Measurements from ENCODE around the gene LZTS3.
"Not testable (repeated sequence)": the region's sequence is repeated elsewhere in the genome, so short reads cannot be mapped to it uniquely, and the experiment has no call there.

The LZTS3 gene

DNA sequence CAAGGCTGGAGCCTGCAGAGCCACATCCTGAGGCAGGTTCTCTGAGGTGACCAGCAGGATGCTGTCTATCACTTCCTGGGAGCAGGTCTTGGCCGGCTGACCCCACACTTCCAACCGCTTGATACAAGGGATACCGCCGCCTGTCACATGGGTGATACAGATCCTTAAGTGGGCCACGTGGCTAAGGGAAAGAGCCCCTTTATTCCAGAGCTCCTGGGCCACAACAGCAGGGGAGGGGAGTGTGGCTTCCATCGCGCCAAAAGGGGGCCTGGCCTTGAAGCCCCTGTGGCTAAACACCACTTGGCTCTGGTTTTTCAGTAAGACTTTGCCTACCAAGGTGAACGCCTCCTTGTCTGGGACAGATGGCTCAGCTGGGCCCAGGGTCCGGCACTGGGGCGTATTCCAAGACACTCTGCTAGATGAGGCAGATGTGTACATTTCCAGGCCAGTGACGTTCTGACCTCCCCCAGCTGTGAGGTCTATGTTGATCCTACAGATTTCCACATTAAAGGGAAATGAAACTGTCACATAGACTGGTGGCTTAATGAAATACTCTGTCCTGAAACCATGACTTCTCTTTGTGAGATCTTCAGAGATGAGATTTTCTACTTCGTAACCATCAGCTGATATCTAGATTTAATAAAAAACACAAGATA, 51.3 kb downstream of the LZTS3 start:
- 95 to 96% methylated on average over 12 of the region's 12 CpGs for WGBS, 2 experiments
- Histone ChIP-seq H3K27me3 (ENCODE audit: control insufficient read depth, insufficient read depth, low read length, poor library complexity, severe bottlenecking) (no peaks in the 10 kb centered on the region), H3K4me1 (ENCODE audit: control insufficient read depth, insufficient read depth, low read length) (no peaks in the 10 kb centered on the region), H3K36me3 (ENCODE audit: control insufficient read depth, insufficient read depth, low read length) (peaks cover 22% of the 10 kb centered on the region), H3K4me3 (ENCODE audit: insufficient read depth, low read depth, low read length) (no peak overlapping the region), H3K9me3 (ENCODE audit: control insufficient read depth, low read length) (no peaks in the 10 kb centered on the region), H3K27ac (ENCODE audit: insufficient read depth, low read depth, low read length, poor library complexity, severe bottlenecking) (no peak overlapping the region)

DNA sequence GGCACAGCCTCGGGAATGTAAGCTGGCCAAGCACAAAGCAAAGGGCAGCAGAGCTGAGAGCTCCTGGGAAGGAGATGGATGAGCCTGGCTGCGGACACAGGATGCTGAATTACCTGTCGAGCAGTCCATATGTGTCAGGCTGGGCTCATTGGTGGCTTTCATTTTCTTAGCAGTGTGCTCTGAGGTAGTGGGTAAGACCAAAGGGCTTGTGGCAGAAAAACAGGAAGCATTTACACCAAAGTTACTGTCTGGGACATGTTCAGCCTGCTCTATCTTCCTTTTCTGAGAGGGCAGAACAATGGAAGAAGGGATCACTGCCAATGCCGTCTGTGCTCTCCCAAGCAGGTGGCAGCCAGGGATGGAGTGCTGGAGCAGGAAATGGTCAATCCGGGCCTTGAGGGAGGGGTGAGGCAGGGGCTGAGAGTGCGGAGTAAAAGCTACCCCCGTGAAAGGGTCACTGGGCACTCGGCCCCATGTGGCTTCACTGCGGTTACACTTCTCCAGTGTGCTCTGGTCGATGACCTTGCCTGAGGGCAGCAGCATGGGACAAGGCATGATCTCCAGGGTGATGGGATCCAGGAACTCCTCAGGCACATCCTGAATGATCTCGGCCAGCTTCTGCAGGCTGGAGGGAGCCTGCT, 52.0 kb downstream of the LZTS3 start:
- no peak overlapping the region for H3K27ac ChIP-seq (ENCODE audit: insufficient read depth, low read depth, low read length, poor library complexity, severe bottlenecking)
- no peak overlapping the region for H3K4me3 ChIP-seq (ENCODE audit: insufficient read depth, low read depth, low read length)
- H3K4me1 ChIP-seq (ENCODE audit: control insufficient read depth, insufficient read depth, low read length): no peaks in the 10 kb centered on the region
- no peaks in the 10 kb centered on the region for H3K9me3 ChIP-seq (ENCODE audit: control insufficient read depth, low read length)
- WGBS, 2 experiments: 94 to 95% methylated on average over 11 of the region's 11 CpGs
- H3K27me3 ChIP-seq (ENCODE audit: control insufficient read depth, insufficient read depth, low read length, poor library complexity, severe bottlenecking): no peaks in the 10 kb centered on the region
- H3K36me3 ChIP-seq (ENCODE audit: control insufficient read depth, insufficient read depth, low read length): peaks cover 22% of the 10 kb centered on the region

DNA sequence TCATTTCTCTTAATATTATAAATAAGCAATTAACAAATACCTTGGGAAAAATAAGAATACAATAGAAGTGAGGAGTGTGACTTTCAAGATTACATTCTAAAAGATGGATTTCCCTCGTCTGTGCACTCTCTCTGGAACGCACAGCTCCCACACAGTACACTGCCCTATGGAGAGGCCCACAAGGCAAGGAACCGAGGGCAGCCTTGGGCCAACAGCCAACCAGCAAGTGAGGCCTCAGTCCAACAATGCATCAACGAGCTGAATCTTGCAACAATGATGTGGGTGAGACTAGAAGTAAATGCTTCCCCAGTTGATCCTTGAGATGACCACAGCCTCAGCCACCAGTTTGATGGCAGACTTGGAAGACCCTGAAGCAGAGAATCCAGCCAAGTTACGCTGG, 54.3 kb downstream of the LZTS3 start:
- no peaks in the 10 kb centered on the region for H3K9me3 ChIP-seq (ENCODE audit: control insufficient read depth, low read length)
- no peaks in the 10 kb centered on the region for H3K4me1 ChIP-seq (ENCODE audit: control insufficient read depth, insufficient read depth, low read length)
- H3K4me3 ChIP-seq (ENCODE audit: insufficient read depth, low read depth, low read length): no peak overlapping the region
- no peak overlapping the region for H3K27ac ChIP-seq (ENCODE audit: insufficient read depth, low read depth, low read length, poor library complexity, severe bottlenecking)
- 92 to 94% methylated on average over 5 of the region's 5 CpGs for WGBS, 2 experiments
- no peaks in the 10 kb centered on the region for H3K27me3 ChIP-seq (ENCODE audit: control insufficient read depth, insufficient read depth, low read length, poor library complexity, severe bottlenecking)
- H3K36me3 ChIP-seq (ENCODE audit: control insufficient read depth, insufficient read depth, low read length): peaks cover 22% of the 10 kb centered on the region

DNA sequence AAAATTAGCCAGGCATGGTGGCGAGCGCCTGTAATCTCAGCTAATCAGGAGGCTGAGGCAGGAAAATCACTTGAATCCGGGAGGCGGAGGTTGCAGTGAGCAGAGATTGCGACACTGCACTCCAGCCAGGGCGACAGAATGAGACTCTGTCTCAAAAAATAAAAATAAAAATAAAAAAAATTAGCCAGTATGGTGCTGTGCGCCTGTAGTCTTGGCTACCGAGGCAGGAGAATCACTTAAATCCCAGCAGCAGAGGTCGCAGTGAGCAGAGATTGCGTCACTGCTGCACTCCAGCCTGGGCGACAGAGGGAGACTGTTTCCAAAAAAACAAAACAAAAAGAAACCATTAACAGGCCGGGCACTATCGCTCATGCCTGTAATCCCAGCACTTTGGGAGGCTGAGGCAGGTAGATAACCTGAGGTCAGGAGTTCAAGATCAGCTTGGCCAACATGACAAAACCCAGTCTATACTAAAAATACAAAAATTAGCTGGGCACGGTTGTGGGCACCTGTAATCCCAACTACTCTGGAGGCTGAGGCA, 55.4 kb downstream of the LZTS3 start:
- WGBS, 2 experiments: 74 to 79% methylated on average over 13 to 14 of the region's 14 CpGs
- not testable (repeated sequence) for H3K27ac ChIP-seq (ENCODE audit: insufficient read depth, low read depth, low read length, poor library complexity, severe bottlenecking); H3K27me3 ChIP-seq (ENCODE audit: control insufficient read depth, insufficient read depth, low read length, poor library complexity, severe bottlenecking); H3K4me1 ChIP-seq (ENCODE audit: control insufficient read depth, insufficient read depth, low read length); H3K4me3 ChIP-seq (ENCODE audit: insufficient read depth, low read depth, low read length); H3K9me3 ChIP-seq (ENCODE audit: control insufficient read depth, low read length)
- peaks cover 18% of the 10 kb centered on the region for H3K36me3 ChIP-seq (ENCODE audit: control insufficient read depth, insufficient read depth, low read length)

DNA sequence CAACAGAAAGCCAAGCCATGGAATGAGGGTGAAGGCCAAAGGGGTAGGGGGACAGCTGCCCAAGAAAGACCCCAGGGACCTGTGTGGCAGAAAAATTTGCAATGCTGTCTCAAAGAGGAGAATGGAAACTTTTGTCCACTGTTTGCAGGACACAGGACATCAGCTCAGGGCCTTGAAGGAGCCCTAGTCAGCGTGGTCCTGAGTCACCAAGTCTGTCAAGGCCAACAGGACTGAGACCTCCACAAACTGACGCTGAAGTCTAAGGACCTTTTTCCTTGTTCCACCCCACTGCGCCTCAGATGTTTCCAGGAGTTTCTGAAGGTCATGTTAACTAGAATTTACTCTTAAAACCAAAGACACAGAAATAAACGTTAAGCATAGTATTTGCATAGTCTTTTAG, 57.0 kb downstream of the LZTS3 start:
- no peak overlapping the region for H3K27ac ChIP-seq (ENCODE audit: insufficient read depth, low read depth, low read length, poor library complexity, severe bottlenecking)
- H3K9me3 ChIP-seq (ENCODE audit: control insufficient read depth, low read length): no peaks in the 10 kb centered on the region
- WGBS, 2 experiments: 92 to 93% methylated on average over 3 to 4 of the region's 4 CpGs
- H3K4me1 ChIP-seq (ENCODE audit: control insufficient read depth, insufficient read depth, low read length): no peaks in the 10 kb centered on the region
- H3K27me3 ChIP-seq (ENCODE audit: control insufficient read depth, insufficient read depth, low read length, poor library complexity, severe bottlenecking): no peaks in the 10 kb centered on the region
- H3K36me3 ChIP-seq (ENCODE audit: control insufficient read depth, insufficient read depth, low read length): peaks cover 4% of the 10 kb centered on the region
- H3K4me3 ChIP-seq (ENCODE audit: insufficient read depth, low read depth, low read length): no peak overlapping the region

DNA sequence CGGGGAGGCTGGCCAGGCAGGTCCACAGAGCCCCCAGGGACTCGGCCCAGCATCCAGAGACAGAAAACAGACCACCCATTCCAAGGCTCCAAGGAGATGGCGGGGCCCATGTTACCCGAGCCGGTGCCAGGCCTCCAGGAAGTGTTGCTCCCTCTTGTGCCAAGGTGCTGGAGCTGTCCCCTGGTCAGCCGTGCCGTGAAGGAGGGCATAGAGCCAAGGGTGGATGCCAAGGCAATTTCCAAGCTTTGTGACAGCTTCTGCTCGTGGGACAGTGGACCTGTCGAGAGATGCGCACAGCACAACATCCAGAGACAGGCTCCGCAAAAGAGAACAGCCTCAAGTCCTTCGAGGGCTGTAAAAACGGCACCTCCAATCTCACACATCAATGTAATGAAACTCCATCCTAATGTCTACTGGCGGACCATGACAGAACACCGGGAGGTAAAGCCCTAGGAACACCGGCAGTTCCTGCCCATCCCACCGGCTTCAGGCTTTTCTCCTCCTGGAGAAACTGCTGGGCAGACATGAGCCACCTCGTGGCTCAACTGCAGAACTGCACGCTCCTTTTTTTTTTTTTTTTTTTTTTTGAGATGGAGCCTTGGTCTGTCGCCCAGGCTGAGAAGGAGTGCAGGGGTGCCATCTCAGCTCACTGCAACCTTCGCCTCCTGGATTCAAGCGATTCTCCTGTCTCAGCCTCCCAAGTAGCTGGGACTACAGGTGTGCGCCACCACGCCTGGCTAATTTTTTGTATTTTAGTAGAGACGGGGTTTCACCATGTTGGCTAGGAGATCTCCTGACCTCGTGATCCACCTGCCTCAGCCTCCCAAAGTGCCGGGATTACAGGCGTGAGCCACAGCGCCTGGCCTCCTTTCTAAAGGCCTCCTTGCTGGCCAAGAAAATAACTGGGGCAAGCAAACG, 57.9 kb downstream of the LZTS3 start:
- Histone ChIP-seq H3K4me1 (ENCODE audit: control insufficient read depth, insufficient read depth, low read length) (no peaks in the 10 kb centered on the region), H3K36me3 (ENCODE audit: control insufficient read depth, insufficient read depth, low read length) (peaks cover 4% of the 10 kb centered on the region), H3K27ac (ENCODE audit: insufficient read depth, low read depth, low read length, poor library complexity, severe bottlenecking) (no peak overlapping the region), H3K4me3 (ENCODE audit: insufficient read depth, low read depth, low read length) (no peak overlapping the region), H3K9me3 (ENCODE audit: control insufficient read depth, low read length) (no peaks in the 10 kb centered on the region), H3K27me3 (ENCODE audit: control insufficient read depth, insufficient read depth, low read length, poor library complexity, severe bottlenecking) (no peaks in the 10 kb centered on the region)
- 69 to 70% methylated on average over 30 of the region's 30 CpGs for WGBS, 2 experiments

All from ectodermal cell (in vitro differentiated cells).